Measurements from ENCODE around the gene CCDC154. TPM values are rescaled to one million over a fixed set of nuclear protein-coding genes. Genes with fewer than 3 reads are reported as not detected.
A peak's percentile ranks its signal among the peaks of the same experiment; 100 is the strongest.

The CCDC154 gene
- total RNA-seq, 2 experiments from 2014 or later: 1.3 TPM

DNA sequence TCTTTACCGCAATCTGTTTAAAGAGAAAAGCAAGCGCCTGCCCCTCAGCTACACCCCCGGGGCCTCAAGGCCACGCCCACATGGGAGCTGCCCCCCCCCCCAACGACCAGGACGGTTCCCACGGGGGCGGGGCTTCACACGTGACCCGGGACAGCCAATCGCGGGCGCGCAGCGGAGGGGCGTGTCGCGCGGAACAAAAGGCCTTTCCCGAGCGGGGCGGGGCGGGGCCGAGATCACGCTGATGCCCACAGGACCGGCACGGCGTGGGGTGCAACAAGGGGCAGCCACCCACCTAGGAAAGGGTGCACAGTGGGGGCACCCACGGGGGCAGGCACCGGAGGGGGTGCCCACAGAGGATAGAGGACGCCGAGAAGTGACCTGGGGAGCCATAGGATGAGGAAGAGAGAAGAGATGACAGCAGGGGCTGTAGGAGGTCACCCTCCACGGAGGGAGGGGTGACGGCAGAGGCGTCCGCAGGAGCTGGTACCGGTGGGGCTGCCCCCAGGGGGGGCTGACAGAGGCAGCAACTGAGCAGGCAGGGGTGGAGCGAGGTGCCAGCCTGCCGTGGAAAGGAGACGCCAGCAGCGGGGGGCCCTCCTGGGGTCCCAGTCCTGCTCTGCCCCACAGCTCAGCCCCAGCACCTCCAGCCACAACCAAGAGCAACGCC, 36.1 kb downstream of the CCDC154 start:
- Mint-ChIP-seq H3K4me1 (peaks cover 17% of the 10 kb centered on the region), H3K27me3 (no peaks in the 10 kb centered on the region), H3K9me3 (no peaks in the 10 kb centered on the region), H3K36me3 (no peaks in the 10 kb centered on the region), H3K27ac (no peak overlapping the region), H3K4me3 (peak overlapping the region; percentile 80)
- peak; percentile 94 for DNase-seq

DNA sequence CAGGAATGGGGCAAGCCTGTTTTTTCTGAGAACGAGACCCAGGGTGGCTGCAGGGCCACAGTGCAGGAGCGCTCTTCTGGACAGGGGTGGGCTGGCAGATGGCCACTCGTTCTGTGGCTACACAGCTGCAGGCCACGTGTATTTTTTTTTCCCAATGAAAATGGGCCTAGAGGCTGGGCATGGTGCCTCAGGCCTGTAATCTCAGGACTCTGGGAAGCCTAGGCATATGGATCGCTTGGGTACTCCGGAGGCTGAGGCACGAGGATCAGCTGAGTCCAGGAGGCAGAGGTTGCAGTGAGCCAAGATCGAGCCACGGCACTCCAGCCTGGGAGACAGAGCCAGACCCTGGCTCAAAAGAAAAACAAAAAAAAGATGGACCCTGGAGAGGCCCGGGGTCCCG, 36.6 kb downstream of the CCDC154 start:
- DNase-seq: no peak
- H3K36me3 Mint-ChIP-seq: no peaks in the 10 kb centered on the region
- no peaks in the 10 kb centered on the region for H3K27me3 Mint-ChIP-seq
- peaks cover 17% of the 10 kb centered on the region for H3K4me1 Mint-ChIP-seq
- H3K4me3 Mint-ChIP-seq: peak overlapping the region; percentile 80
- H3K27ac Mint-ChIP-seq: no peak overlapping the region
- H3K9me3 Mint-ChIP-seq: no peaks in the 10 kb centered on the region

- Mint-ChIP-seq H3K36me3 (no peaks in the 10 kb centered on the region), H3K27me3 (no peaks in the 10 kb centered on the region), H3K9me3 (no peaks in the 10 kb centered on the region), H3K4me3 (no peak overlapping the region), H3K4me1 (peaks cover 7% of the 10 kb centered on the region), H3K27ac (no peak overlapping the region)
- no peak for DNase-seq
These were observed 40.6 kb downstream of the CCDC154 start for GRCh38 chr16:1403733-1404132.

GRCh38 chr16:1403036-1403435, 41.3 kb downstream of the CCDC154 start:
- no peak for DNase-seq

DNA sequence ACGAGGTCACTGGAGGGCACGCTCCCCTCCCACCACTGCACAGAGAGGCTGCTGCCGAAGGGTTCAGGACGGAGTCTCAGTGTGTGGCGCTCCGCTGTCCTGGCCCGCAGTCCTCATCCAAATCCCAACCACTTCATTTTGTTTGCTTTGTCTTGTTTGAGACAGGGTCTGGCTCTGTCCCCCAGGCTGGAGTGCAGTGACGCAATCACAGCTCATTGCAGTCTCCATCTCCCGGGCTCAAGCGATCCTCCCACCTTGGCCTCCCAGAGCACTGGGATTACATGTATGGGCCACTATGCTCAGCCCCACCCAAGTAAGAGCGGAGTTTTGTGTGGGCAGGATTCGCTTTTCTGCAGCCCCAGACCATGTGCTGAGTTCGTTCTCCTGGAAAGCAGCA, 42.6 kb downstream of the CCDC154 start:
- no peak overlapping the region for H3K4me3 Mint-ChIP-seq
- peaks cover 2% of the 10 kb centered on the region for H3K36me3 Mint-ChIP-seq
- H3K27ac Mint-ChIP-seq: no peak overlapping the region
- H3K9me3 Mint-ChIP-seq: no peaks in the 10 kb centered on the region
- no peak for DNase-seq
- no peaks in the 10 kb centered on the region for H3K4me1 Mint-ChIP-seq
- no peaks in the 10 kb centered on the region for H3K27me3 Mint-ChIP-seq

More at GRCh38 chr16:1403036-1403435, 41.3 kb downstream of the CCDC154 start:
- H3K27me3 Mint-ChIP-seq: no peaks in the 10 kb centered on the region
- no peak overlapping the region for H3K4me3 Mint-ChIP-seq
- no peaks in the 10 kb centered on the region for H3K9me3 Mint-ChIP-seq
- peaks cover 5% of the 10 kb centered on the region for H3K4me1 Mint-ChIP-seq
- no peak overlapping the region for H3K27ac Mint-ChIP-seq
- no peaks in the 10 kb centered on the region for H3K36me3 Mint-ChIP-seq

GRCh38 chr16:1401061-1401757, 43.1 kb downstream of the CCDC154 start:
- Mint-ChIP-seq H3K27me3 (no peaks in the 10 kb centered on the region), H3K4me3 (no peak overlapping the region), H3K4me1 (no peaks in the 10 kb centered on the region), H3K9me3 (no peaks in the 10 kb centered on the region), H3K27ac (no peak overlapping the region), H3K36me3 (peaks cover 3% of the 10 kb centered on the region)
- DNase-seq: no peak

- Mint-ChIP-seq H3K9me3 (no peaks in the 10 kb centered on the region), H3K4me3 (no peak overlapping the region), H3K27me3 (no peaks in the 10 kb centered on the region)
These were observed 45.4 kb downstream of the CCDC154 start for GRCh38 chr16:1398826-1399581.

DNA sequence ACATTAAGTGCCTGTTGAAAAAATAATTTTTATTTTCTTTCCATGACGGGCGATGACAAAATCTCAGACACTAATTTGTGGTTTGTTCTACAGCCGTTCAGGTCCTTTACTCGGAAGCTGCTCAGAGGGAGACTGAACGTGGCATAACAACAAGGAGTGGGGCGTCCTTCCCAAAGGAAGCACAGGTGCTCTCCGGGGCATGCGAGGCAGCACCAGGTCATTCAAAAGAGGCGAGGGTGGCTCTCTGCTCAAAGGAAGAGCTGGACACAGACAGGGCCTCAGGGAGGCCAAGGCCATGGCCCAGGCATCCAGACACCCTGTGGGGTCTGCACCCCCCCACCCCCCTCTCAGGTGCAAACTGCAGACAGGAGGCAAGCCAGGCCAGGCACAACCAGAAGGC, 46.0 kb downstream of the CCDC154 start:
- Mint-ChIP-seq H3K4me1 (no peaks in the 10 kb centered on the region), H3K27ac (no peak overlapping the region), H3K9me3 (no peaks in the 10 kb centered on the region), H3K36me3 (peaks cover 3% of the 10 kb centered on the region), H3K27me3 (no peaks in the 10 kb centered on the region), H3K4me3 (no peak overlapping the region)
- DNase-seq: no peak

More at GRCh38 chr16:1398826-1399581, 45.4 kb downstream of the CCDC154 start:
- peaks cover 3% of the 10 kb centered on the region for H3K36me3 Mint-ChIP-seq
- no peak for DNase-seq
- H3K27ac Mint-ChIP-seq: no peak overlapping the region
- no peaks in the 10 kb centered on the region for H3K4me1 Mint-ChIP-seq

DNA sequence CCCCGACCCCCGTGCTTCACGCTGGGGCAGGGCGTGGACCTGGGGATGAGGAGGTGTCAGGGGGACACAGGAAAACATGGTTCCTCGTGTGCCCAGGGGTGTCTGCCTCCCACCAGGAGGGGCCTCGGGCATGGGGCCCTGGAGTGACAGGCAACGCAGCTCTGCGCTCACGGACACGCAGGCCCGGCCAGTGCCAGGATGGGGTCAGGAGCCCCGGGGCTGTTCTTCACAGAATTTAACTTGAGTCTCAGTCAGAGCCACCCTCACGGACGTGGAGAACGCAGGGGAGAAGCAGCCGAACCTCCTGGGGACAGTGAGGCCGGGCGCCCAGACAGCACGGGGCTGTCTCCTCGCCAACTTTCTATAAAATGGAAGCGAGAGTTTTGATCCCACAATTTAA, 46.6 kb downstream of the CCDC154 start:
- peaks cover 3% of the 10 kb centered on the region for H3K36me3 Mint-ChIP-seq

GRCh38 chr16:1395444-1396031, 48.8 kb downstream of the CCDC154 start:
- no peak overlapping the region for H3K27ac Mint-ChIP-seq
- no peaks in the 10 kb centered on the region for H3K9me3 Mint-ChIP-seq
- no peaks in the 10 kb centered on the region for H3K4me1 Mint-ChIP-seq
- no peaks in the 10 kb centered on the region for H3K27me3 Mint-ChIP-seq
- H3K36me3 Mint-ChIP-seq: peaks cover 6% of the 10 kb centered on the region
- no peak overlapping the region for H3K4me3 Mint-ChIP-seq
- DNase-seq: no peak

More for the DNA sequence above, 46.6 kb downstream of the CCDC154 start:
- H3K4me1 Mint-ChIP-seq: no peaks in the 10 kb centered on the region
- no peaks in the 10 kb centered on the region for H3K9me3 Mint-ChIP-seq
- no peak overlapping the region for H3K27ac Mint-ChIP-seq
- no peak overlapping the region for H3K4me3 Mint-ChIP-seq
- H3K27me3 Mint-ChIP-seq: no peaks in the 10 kb centered on the region
- DNase-seq: no peak

GRCh38 chr16:1394367-1394951, 49.9 kb downstream of the CCDC154 start:
- Mint-ChIP-seq H3K36me3 (peaks cover 6% of the 10 kb centered on the region), H3K9me3 (no peaks in the 10 kb centered on the region), H3K27ac (no peak overlapping the region), H3K4me3 (no peak overlapping the region), H3K27me3 (no peaks in the 10 kb centered on the region), H3K4me1 (no peaks in the 10 kb centered on the region)
- DNase-seq: no peak

GRCh38 chr16:1393613-1394176, 50.7 kb downstream of the CCDC154 start:
- Mint-ChIP-seq H3K27ac (no peak overlapping the region), H3K4me1 (no peaks in the 10 kb centered on the region), H3K4me3 (no peak overlapping the region), H3K9me3 (no peaks in the 10 kb centered on the region), H3K27me3 (no peaks in the 10 kb centered on the region), H3K36me3 (peaks cover 6% of the 10 kb centered on the region)
- no peak for DNase-seq

DNA sequence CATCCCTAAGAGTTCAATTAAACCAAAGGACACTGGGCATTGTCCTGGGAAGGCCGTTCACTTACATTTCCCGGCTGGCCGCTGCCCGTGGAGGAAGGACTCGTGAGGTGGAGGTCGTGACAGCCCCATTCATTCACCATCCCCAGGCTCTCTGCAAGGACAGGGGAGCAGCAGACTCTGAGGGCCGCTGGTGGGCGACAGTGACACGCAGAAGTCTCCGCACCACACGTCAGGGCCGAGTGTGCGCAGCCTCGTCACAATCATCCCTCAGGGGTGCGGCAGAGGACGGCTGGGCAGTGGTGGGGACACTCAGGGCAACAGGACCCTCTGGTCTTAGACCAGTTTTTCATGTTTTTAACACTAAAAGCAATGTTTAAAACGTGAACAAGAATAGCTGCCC, 51.5 kb downstream of the CCDC154 start:
- no peak for DNase-seq
- no peak overlapping the region for H3K27ac Mint-ChIP-seq
- no peaks in the 10 kb centered on the region for H3K9me3 Mint-ChIP-seq
- H3K4me1 Mint-ChIP-seq: no peaks in the 10 kb centered on the region
- no peaks in the 10 kb centered on the region for H3K27me3 Mint-ChIP-seq
- H3K36me3 Mint-ChIP-seq: peaks cover 6% of the 10 kb centered on the region
- no peak overlapping the region for H3K4me3 Mint-ChIP-seq

DNA sequence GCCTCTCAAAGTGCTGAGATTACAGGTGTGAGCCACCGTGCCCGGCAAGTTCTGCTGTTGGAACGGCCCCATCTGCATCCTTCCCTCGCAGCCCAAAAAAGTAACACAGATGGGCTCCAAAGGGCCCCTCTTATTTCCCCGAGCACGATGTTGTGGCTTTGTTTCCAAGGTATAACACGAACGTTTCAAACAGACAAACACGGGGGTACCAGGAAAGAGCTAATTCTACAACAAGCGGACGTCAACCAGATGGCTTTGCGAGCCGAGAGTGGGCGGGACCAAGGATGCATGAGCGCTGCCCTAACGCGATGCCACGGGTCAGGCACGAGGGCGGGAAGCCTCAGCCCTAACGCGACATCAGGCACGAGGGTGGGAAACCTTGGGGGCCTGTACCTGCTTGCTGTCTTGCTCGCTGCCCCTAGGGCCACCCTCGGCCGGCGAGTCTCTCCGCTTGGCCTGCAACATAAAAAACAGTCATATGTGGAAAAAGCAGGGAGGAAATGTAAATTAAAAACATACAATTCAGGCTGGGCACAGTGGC, 54.0 kb downstream of the CCDC154 start:
- DNase-seq: no peak
- H3K9me3 Mint-ChIP-seq: no peaks in the 10 kb centered on the region
- no peak overlapping the region for H3K27ac Mint-ChIP-seq
- no peaks in the 10 kb centered on the region for H3K27me3 Mint-ChIP-seq
- H3K36me3 Mint-ChIP-seq: peaks cover 3% of the 10 kb centered on the region
- H3K4me1 Mint-ChIP-seq: no peaks in the 10 kb centered on the region
- no peak overlapping the region for H3K4me3 Mint-ChIP-seq

Data from activated naive CD8-positive, alpha-beta T cell treated with anti-CD3 and anti-CD28 coated beads for 36 hours (primary cell).